GM06990 (cell line): Measurements from ENCODE around the gene ANXA8.

ENCODE experiments used
- DNase-seq: peaks from one replicate; pipeline ENCODE4 v3.0.0-alpha.2; 2011; ENCODE audit not compliant: insufficient read length; ENCODE audit errors: extremely low read depth
- H3K27me3 ChIP-seq: replicated peaks from 2 replicates; pipeline ENCODE4 v1.6.0; 2011; ENCODE audit warnings: low read length; ENCODE audit not compliant: control insufficient read depth, insufficient read depth
- H3K36me3 ChIP-seq: 2 replicates; pipeline ENCODE4 v1.5.1; 2011; ENCODE audit warnings: low read length; ENCODE audit not compliant: control insufficient read depth, insufficient read depth
- H3K4me3 ChIP-seq: replicated peaks from 2 replicates; pipeline ENCODE4 v1.5.1; 2011; ENCODE audit warnings: low read depth, mild to moderate bottlenecking, control low read depth, low read length
- TF ChIP-seq, protein P1 (sequence below): IDR thresholded peaks from 2 replicates; pipeline ENCODE4 v1.5.1; 2011; ENCODE audit warnings: low read length, control low read depth, mild to moderate bottlenecking, inconsistent platforms; ENCODE audit not compliant: insufficient read depth, poor library complexity, severe bottlenecking

The ANXA8 gene

GRCh38 chr10:47423476-47423875, 60.4 kb downstream of the ANXA8 start:
- H3K36me3 ChIP-seq, result no peaks in the 10 kb centered on the region
- TF ChIP-seq, protein P1, sequence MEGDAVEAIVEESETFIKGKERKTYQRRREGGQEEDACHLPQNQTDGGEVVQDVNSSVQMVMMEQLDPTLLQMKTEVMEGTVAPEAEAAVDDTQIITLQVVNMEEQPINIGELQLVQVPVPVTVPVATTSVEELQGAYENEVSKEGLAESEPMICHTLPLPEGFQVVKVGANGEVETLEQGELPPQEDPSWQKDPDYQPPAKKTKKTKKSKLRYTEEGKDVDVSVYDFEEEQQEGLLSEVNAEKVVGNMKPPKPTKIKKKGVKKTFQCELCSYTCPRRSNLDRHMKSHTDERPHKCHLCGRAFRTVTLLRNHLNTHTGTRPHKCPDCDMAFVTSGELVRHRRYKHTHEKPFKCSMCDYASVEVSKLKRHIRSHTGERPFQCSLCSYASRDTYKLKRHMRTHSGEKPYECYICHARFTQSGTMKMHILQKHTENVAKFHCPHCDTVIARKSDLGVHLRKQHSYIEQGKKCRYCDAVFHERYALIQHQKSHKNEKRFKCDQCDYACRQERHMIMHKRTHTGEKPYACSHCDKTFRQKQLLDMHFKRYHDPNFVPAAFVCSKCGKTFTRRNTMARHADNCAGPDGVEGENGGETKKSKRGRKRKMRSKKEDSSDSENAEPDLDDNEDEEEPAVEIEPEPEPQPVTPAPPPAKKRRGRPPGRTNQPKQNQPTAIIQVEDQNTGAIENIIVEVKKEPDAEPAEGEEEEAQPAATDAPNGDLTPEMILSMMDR, result no peak

DNA sequence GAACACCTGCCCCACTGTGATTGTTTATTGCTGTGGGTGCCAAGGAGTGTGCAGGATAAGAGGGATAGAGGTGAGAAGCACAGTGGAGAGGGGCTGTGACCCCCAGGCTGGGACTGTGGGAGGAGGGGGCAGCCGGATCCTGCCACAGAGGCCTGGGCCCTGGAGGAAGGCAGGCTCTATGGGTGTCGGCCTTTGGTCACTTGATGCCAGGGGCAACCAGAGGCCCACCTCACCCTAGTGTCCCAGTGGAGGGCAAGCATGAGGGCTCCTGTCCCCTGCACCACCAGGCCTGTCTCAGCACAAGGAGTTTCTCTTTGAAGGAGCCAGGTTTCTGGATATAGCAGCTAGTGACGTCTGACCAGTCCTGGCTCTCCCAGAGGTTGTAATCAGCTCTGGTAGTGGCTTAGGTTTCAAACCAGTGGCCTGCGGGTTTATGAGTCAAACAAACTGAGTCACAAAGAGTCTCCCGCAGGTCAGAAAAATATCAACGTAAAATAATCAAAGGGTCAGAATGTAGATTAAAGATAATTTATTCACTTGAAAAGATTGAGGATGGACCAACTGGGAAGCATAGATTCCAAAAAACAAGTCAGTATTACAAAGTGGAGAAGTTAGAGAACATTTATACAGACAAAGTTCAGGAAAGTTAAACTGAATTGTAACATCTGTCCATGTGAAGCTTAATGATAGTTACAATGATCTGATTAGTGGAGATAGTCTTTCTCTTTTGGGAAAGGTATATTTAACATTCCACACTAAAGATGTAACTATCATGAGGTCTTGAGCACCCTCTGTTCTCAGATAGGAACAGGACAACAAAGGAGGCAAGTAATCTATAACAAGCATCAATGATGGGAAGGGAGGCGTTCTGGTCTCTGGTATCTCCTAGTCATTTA, 62.6 kb downstream of the ANXA8 start:
- DNase-seq, result no peak
- H3K36me3 ChIP-seq, result no peaks in the 10 kb centered on the region
- TF ChIP-seq, protein P1, result no peak
- no peaks in the 10 kb centered on the region; the same call in 1 of the 2 replicates for H3K27me3 ChIP-seq
- no peak overlapping the region for H3K4me3 ChIP-seq

More at GRCh38 chr10:47423476-47423875, 60.4 kb downstream of the ANXA8 start:
- DNase-seq, result no peak
- Histone ChIP-seq H3K27me3 (no peaks in the 10 kb centered on the region), H3K4me3 (no peak overlapping the region)

DNA sequence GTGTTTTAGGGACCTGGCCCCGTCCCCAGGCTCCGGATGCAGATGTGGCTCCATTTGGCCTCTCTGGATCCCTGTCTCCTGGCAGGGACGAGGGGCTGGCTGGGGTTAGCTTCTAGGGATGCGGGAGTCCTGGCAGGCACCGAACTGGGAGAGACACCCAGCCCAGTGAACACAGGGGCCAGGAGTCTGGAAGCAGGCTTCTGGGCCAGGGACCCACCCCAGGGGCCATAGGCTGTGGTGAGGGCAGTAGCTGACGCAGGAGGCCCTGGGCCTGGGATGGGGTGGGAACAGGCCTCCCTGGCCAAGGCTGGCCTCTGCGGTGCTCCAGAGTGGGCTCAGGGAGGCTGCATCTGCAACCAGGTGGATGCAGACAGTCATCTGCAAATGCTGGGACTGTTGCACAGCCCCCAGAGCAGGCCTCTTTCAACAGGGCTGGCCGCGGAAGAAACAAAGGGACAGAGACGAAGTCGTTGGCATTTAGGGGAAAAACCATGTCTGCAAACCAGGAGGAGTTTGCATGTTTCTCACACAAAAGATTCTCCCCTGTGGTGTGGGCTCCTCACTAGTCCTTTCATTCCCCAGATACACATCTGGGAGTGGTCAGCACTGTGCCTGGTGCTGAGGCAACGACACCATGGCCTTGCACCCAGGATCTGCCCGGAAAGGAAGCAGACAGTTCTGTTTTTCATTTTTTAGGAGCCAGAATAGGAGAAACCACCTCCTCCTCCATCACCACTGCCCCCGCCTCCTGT, 63.4 kb downstream of the ANXA8 start:
- no peaks in the 10 kb centered on the region for H3K36me3 ChIP-seq
- H3K4me3 ChIP-seq, result no peak overlapping the region
- TF ChIP-seq, protein P1, result no peak

DNA sequence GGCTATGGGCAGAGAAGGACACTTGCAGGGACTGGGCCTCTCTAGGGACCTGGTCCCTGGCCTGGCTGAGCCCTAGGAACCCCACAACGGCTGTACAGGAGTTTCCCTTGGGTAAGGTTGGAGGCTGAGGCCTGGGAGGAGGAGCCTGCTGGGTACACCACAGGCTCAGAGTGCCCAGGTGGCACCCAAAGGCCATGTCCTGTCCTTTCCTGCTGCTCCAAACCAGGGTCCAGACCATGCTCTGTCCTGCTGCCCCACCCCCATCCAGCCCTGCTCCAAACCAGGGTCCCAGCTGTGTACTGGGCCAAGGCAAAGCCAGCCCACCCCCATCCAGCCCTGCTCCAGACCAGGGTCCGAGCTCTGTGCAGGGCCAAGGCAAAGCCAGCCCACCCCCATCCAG, 64.5 kb downstream of the ANXA8 start:
- no peaks in the 10 kb centered on the region for H3K36me3 ChIP-seq
- no peaks in the 10 kb centered on the region; the same call in 1 of the 2 replicates for H3K27me3 ChIP-seq
- no peak for DNase-seq
- TF ChIP-seq, protein P1, result no peak
- H3K4me3 ChIP-seq, result no peak overlapping the region

More for the DNA sequence above, 63.4 kb downstream of the ANXA8 start:
- no peaks in the 10 kb centered on the region; the same call in 1 of the 2 replicates for H3K27me3 ChIP-seq
- no peak for DNase-seq

- TF ChIP-seq, protein P1, result no peak
- DNase-seq, result no peak
- H3K27me3 ChIP-seq, result no peaks in the 10 kb centered on the region; the same call in 1 of the 2 replicates
- no peak overlapping the region for H3K4me3 ChIP-seq
- no peaks in the 10 kb centered on the region for H3K36me3 ChIP-seq
Observed at GRCh38 chr10:47418966-47419365, 64.9 kb downstream of the ANXA8 start.
